GM10266 (cell line): Measurements from ENCODE around the gene FAM227B.
"Not testable (repeated sequence)": the region's sequence is repeated elsewhere in the genome, so short reads cannot be mapped to it uniquely, and the experiment has no call there.

ENCODE experiments used
- DNase-seq: peaks from one replicate; pipeline ENCODE4 v3.0.0; 2012; ENCODE audit errors: extremely low spot score
- CTCF ChIP-seq: IDR thresholded peaks from 2 replicates; pipeline ENCODE4 v1.5.1; 2012; ENCODE audit warnings: mild to moderate bottlenecking, low read depth; ENCODE audit not compliant: control insufficient read depth, insufficient read depth; ENCODE audit errors: missing control alignments

Gene FAM227B

DNA sequence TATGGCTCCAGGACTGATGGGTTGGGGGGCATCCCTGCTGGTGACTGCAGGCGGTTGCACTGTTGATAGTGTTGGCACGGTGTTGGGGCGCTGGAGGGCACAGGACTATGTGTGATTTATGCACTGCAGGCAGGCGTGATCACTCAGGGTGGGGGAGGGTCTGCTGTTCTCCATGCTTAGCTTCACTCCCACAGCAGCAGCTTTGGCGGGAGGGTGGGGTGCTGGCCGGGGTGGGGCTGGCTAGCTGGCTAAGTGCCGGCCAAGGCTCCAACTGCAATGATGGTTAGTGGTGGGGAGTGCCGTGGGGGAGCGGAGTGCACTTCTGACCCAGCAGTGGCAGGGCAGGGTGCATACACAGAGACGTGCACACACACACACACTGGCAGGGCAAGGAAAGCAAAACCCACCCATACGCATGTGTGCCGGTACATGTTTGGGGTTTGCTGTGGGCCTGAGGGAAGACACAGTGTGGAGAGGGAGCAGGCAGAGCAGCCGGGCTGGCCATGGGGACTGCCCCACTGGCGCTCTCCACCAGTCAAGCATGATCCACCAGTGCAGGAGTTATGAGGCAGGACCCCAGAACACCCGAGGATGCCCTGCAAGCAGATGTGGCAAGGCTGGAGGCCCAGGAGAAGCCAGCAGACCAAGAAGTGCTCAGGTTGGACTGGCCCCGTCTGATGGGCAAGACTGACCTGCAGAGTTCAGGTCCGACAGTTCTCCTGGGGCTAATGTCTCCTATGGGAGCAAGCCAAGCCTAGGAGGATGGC lies 214.1 kb downstream of the FAM227B start:
- no peak for TF ChIP-seq CTCF
- no peak for DNase-seq

DNA sequence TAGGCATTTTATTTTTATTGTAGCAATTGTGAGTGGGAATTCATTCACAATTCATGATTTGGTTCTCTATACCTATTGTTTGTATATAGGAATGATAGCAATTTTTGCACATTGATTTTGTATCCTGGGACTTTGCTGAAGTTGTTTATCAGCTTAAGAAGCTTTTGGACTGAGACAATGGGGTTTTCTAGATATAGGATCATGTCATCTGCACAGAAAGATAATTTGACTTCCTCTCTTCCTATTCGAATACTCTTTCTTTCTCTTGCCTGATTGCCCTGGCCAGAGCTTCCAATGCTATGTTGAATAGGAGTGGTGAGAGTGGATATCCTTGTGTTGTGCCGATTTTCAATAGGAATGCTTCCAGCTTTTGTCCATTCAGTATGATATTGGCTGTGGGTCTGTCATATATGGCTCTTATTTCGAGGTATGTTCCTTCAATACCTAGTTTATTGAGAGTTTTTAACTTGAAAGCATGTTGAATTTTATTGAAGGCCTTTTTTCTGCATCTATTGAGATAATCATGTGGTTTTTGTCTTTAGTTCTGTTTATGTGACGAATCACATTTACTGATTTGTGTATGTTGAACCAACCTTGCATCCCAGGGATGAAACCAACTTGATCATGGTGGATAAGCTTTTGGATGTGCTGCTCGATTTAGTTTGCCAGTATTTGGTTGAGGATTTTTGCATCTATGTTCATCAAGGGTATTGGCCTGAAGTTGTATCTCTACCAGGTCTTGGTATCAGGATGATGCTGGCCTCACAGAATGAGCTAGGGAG lies 217.9 kb downstream of the FAM227B start:
- DNase-seq = not testable (repeated sequence)

DNA sequence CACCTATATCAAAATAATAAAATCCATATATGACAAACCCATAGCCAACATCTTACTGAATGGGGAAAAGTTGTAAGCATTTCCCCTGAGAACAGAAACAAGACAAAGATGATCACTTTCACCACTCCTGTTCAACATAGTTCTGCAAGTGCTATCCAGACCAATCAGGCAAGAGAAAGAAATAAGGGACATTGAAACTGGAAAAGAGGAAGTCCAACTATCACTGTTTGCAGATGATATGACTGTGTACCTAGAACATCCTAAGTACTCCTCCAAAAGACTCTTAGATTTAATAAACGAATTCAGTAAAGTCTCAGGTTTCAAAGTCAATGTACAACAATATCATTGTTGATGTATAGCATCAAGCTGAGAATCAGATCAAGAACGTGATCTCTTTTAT lies 233.1 kb downstream of the FAM227B start:
- TF ChIP-seq CTCF = no peak
- DNase-seq = no peak

- no peak for TF ChIP-seq CTCF
- no peak for DNase-seq
These were observed 237.4 kb downstream of the FAM227B start for GRCh38 chr15:49383266-49383665.

GRCh38 chr15:49382394-49382793 lies 238.2 kb downstream of the FAM227B start:
- no peak for DNase-seq
- no peak for TF ChIP-seq CTCF

GRCh38 chr15:49380912-49381311 lies 239.7 kb downstream of the FAM227B start:
- no peak for DNase-seq
- no peak for TF ChIP-seq CTCF

DNA sequence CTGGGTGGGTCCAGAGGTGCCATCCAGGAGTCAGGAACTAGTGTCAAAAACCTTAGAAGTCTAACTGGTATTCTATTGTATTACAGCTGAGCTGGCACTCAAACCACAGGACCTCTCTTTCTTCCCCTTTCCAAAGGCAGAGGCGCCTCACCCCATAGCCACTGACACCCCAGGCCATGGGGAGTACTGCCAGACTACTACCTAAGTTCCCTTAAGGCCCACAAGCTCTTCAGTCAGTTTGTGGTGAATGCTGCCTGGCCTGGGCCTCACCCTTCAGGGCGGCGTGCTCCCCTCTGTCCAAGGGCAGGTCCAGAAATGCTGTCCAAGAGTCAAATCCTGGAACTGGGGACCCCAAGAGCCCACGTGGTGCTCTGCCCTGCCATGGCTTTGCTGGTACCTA lies 240.6 kb downstream of the FAM227B start:
- no peak for DNase-seq
- no peak for TF ChIP-seq CTCF
